NCI-H524 (cell line): ENCODE measurements around the gene OR52B6.
A peak's percentile ranks its signal among the peaks of the same experiment; 100 is the strongest.
"Not testable (repeated sequence)": the region's sequence is repeated elsewhere in the genome, so short reads cannot be mapped to it uniquely, and the experiment has no call there.

Source experiments
- DNase-seq, 2 experiments: peaks; one replicate each; lab custom pipeline; 2025; lab: John Stamatoyannopoulos, UW

Gene OR52B6

DNA sequence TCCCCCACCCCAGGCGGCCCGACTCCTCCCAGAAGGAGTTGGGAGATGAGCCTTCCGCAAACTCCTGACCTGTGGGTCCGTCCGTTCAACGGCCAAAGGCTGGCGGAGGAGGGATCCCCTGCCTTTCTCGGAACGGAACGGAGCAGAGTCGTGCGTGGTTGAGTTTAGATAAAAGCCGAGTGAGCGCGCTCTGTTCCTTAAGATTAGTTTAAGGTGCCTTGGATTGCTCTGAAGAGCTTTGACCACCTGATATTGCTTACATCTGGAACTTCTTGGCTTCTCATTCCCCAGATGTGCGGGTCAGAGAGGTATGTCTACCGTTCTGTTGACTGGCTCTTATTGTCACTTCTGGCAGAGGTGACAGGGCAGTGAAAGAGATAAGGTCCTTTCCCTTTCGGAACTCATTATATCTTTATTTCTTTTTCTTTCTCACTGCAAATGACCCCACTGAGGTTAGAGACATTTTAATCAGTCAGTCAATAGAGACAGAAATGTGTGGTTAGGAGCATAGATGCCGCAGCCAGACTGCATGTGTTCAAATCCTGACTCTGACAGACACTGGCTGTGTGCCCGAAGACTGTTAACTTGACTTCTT, 16.0 kb downstream of the OR52B6 start, which contains the start of gene TRIM6:
TRIM6 (plus strand) TSS at position 31 of the 595 bp plus-strand sequence; CDS start at position 292, 261 bp downstream.
- DNase-seq = no peak

DNA sequence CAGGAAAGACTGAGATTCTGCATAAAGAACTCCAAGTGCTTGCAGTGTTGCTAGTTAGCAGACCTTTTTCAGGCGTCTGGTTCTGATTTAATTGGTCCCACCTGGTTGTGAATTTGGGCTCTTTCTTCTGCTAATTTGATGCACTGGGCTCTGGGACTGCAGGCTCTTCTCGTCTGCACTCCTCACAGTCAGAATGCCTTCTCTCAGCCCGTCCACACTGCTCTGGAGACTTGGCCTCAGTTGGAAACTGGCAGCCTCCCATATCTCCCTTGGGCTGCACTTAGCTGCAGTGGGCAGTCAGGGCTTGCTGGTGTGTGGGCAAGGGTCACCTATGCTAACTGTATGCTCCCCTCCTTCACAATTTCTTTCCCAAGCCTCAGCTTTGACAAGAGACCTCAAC, 17.3 kb downstream of the OR52B6 start:
- no peak for DNase-seq

DNA sequence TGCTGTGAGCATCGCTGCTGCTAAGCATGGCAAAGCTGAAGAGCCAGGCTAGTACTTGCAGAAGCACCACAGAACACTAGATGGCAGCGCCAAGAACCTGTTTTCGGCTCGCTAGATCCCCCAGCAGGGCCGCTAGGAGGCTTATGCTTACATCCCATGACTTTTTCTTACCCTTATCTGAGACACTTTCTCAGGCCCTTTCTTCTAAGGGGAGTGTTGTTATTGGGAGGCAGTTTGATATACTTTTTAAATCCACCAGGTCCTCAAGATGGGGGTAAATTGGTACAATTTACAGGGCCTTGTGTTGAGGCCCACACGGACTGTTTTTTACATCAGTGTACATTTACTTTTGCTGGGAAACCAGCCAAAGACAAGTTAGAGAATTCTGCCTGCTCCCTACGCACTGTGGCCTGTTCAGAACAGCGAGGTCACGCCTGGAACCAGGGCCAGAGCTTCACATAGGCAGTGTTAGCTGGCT, 19.7 kb downstream of the OR52B6 start:
- DNase-seq = peak; percentile 8 to 47

DNA sequence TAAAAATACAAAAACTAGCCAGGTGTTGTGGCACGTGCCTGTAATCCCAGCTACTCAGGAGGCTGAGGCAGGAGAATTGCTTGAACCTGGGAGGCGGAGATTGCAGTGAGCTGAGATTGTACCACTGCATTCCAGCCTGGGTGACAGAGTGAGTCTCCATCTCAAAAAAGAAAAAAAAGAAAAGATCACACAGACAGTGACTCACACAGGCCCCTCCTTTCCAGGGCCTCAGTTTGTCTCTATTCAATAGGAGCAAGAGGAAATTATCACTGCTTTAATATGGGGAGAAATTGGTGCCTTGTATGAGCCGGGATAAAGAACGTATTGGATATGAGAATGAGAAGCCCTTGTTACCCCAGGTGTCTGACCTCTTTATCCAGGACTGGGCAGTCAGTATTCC, 22.1 kb downstream of the OR52B6 start:
- DNase-seq = not testable (repeated sequence)

DNA sequence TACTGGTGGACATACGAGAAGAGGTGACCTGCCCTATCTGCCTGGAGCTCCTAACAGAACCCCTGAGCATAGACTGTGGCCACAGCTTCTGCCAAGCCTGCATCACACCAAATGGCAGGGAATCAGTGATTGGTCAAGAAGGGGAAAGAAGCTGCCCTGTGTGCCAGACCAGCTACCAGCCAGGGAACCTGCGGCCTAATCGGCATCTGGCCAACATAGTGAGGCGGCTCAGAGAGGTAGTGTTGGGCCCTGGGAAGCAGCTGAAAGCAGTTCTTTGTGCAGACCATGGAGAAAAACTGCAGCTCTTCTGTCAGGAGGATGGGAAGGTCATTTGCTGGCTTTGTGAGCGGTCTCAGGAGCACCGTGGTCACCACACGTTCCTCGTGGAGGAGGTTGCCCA, 22.6 kb downstream of the OR52B6 start:
- no peak for DNase-seq

DNA sequence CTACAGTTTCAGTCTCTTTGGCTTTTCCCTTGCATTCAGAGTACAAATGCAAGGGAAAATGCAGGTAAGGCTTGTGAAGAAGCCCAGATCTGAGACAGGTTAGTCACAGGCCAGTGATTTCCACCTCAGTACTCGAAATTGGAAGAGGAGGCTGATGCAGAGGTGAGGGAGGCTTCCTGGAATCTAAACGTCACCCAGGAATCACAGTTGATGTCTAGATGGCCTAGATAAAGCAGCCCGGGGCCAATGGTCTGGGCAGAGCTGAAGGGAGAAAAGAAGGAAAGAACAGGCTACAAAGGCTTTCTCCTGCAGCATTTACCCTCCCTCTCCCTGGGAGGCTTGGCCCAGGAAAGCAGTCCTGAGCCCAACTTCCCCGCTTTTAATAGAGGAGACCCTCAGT, 24.2 kb downstream of the OR52B6 start:
- no peak for DNase-seq

DNA sequence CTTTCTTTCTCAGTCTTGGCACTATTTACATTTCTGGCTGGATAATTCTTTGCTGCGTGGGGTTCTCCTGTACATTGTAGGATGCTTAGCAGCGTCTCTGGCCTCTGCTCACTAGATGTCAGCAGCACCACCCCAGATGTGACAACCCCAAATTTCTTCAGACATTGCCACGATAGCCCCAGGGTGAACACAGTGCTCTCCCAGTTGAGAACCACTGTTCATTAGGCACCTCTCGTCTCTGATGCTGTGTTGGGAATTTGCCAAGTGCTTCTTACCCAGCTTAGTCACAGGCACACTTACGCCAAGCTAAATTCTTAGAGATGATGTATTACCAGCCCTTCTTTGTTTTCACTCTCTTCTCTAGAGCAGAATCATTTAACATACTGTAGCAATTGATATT, 25.2 kb downstream of the OR52B6 start:
- no peak for DNase-seq

DNA sequence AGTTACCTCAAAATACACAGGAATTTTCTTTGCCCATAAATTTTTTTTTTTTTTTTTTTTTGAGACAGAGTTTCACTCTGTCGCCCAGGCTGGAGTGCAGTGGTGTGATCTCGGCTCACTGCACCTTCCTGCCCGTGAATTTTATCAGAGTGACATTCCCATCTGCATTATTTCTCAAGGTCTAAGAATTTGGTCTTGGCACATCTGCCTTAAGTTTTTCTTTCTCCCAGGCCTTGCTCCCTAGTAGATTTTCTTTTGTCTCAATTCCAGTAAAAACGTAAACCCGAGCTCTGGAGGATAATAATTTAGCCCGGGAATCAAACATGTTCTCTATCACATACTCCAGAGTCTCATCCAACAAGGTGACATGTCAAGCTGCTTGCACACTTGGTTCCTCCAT, 28.1 kb downstream of the OR52B6 start:
- no peak for DNase-seq

DNA sequence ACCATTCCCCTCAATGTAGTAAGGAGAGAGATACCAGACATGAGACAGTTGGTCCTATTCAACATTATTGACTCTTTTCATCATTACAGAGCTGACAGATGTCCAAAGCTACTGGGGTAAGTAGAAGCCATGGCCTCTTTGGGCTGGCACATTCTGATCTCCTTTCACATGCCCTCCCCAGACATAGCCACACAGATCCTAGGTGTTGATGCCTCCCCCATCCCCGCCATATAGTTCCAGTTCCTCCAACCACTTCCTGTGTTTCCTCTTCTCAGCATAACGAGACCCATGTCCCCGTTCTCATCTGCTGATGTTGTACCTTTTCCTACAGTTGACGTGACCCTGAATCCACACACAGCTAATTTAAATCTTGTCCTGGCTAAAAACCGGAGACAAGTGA, 29.8 kb downstream of the OR52B6 start:
- no peak for DNase-seq

DNA sequence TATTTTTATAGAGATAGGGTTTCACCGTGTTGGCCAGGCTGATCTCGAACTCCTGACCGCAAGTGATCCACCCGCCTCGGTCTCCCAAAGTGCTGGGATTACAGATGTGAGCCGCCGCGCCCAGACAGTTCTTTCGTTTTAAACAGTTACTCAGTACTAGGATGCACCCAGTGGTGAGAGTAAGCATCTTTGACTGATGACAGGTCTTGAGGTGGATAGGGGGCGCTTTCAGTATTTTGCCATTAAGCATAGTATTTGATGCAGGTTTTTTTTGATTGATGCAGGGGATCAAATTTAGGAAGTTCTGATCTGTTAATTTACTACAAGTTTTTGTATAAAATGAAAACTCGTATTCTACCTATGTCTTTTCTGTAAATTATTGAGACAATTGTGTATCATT, 30.9 kb downstream of the OR52B6 start:
- no peak for DNase-seq

DNA sequence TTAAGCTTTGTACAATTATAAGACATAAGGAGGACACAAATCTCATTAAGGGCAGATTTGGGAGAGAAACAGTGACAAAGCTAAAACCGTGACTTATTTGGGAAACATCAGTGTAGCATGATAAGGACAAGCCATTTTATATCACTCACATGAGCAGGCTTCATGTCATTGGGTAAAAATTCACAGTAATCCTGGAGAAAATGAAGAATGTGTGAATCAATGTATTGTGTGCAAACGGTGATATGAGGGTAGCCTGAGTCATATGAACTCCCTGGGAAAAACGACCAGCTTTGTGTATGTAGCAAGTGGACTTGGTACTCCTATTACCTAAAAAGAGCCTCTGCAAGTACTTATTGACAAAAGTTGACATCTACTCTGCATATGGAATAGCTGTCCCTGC, 38.1 kb downstream of the OR52B6 start:
- no peak for DNase-seq

DNA sequence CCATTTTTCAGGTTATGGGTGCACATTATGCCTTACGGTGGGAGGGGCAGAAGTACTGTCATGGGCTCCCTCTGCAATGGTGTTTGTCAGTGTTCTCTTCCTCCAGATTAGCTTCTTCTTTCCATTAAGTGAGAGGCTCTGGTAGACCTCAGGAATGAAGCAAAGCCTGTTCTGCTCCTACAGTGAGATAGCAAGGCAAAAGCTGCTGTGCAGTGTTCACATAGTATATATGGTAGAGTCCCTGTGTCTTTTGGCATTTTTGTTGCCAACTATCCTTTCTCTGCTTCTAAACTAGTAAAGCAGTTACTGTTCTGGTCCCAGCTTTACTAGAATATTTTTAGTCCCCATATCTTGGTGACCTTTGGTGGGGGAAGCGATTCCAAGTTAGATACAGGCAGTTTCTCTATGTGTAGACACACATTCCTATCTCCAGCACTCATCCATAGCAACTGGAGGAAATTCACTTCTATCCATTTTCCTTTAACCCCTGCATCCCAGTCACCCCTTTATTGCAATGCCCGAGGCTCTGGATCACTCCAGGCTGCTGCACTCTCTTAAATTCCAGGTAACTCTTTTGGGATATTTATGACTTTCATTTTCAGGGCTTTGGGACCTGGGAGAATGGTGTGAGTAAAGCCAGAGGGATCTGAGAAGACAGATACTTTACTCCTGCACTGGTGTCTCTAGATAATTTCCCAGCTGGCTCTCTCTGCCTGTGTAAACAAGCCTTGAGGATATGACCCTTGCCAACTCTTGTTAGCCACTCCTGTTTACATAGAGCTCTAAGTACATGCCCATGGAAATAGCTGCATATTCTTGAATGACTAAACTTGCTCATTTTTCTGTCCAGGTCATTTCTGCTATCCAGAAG, 40.2 kb downstream of the OR52B6 start:
- DNase-seq = no peak

DNA sequence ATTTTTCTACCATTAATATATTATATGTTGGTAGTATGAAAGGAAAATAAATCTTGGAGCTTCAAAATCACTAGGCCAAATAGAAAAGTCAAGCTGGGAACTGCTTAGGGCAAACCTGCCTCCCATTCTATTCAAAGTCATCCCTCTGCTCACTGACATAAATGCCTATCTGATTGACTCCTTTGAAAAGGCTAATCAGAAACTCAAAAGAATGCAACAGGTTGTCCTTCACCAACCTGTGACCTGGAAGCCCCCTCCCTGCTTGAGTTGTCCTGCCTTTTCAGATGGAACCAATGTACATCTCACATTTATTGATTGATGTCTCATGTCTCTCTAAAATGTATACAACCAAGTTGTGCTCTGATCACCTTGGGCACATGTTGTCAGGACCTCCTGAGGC, 40.9 kb downstream of the OR52B6 start:
- DNase-seq = no peak

DNA sequence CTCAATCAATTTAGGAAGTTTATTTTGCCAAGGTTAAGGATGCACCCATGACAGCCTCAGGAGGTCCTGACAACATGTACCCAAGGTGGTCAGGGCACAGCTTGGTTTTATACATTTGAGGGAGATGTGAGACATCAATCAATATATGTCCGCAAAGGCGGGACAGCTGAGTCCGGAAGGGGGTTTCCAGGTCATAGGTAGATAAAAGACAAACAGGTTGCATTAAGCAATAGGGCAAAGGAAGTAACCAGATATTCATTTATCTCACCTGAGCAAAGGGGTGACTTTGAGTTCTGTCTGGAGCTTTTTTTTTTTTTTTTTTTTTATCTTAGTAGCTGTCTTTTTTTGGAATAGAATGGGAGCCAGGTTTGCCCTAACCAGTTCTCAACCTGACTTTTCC, 42.1 kb downstream of the OR52B6 start:
- no peak for DNase-seq

DNA sequence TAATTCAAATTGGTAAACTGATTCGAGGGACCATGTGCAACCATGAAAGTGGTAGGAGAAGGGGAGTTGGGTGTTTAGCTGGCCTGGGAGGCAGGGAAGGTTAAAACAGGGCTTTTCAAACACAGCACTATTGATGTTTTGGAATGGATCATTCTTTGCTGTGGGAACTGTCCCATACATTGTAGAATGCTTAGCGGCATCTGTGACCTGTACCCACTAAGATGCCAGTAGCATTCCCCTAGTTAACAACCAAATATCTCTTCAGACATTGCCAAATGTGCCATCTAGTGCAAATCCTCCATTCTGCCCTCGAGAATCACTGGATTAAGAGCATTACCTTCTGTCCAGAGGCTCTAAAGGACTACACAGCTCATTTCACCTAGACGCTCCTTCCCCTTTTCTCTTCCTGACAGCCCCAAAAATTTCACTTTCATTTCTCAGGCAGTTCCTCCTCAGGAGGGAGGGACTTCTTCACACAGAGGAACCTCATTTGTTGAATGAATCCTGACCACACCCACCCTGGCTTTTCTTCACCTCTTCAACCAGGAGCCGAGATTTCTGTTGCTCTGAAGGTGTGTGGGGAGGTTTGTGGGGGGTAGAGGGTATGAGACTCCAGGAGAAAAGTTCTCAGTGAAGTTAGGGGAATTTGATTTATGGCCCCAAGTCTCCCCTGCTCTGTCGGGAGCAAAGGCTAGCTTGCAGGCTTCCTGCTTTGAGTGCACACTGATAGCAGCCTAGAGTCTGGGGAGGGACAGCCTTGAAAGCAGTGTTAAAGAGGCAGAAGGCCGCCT, 44.0 kb downstream of the OR52B6 start, which contains the start of gene TRIM34:
TRIM34 (plus strand) TSS at position 513 of the 791 bp plus-strand sequence. CDS start 7,331 bp downstream, outside the sequence.
- no peak for DNase-seq

DNA sequence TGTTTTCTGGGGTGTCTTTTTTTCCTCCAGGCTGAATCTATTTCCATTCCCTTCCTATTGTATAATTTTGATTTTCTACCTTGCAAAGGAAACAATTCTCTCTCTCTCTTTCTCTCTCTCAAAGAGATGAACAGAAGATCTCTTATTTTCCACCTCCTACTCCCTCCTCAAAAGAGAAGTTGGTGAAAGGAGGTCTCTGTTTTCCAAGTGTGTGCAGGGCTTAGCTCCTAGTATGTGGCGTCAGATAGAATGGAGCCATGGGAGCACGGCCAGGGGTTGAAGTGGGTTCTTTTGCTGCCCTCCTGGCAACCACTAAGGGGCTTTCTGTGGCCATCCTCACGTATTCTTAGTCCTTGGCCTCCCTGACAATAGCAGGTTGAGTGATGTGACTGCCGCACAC, 44.6 kb downstream of the OR52B6 start:
- no peak for DNase-seq

DNA sequence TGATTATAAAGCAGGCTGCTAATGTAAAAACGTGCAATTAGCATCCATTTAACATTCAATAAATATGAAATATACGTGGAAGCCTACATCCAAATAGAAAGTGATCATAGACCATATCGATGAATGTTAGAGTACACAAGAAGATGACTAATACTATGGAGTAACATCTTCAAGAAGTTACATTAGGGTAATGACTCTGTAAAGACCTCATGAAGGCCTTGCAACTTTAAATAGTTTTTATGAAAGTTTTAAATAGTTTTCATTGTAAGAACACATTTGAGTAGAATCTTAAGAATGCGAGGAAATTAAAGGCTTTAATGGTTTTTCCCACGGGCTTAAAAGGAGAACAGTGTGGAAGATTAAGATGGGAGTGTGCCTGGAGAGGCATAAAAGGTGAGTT, 45.5 kb downstream of the OR52B6 start:
- no peak for DNase-seq

DNA sequence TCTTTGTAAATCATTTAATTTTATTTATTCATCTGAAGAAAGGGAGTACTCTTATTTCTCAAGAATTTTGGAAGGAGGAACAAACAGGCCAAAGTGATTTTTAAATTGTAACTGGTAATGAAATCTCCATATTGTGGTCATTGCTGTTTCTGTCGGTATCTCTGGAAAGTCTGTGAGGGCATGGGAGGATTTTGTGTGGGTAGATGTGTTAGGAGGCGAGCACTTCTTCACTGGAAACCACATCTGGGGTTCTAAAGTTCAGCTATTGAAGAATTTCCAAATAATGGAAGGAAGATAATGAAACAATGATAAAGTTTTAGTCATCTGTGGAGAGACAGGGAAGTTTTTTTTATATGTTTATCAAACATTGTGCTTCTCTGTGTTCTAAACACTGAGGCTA, 50.7 kb downstream of the OR52B6 start:
- DNase-seq = no peak
